GM12878 (cell line): ENCODE measurements around the gene PAM16. TPM values are rescaled to one million over a fixed set of nuclear protein-coding genes. Genes with fewer than 3 reads are reported as not detected.

Experiments used
- ATAC-seq: fragments of 200-7000 bp; cut with Tn5 transposase; 3 replicates; pipeline ENCODE4 v1.9.1; 2020; ENCODE audit warnings: mild to moderate bottlenecking, moderate library complexity
- BruUV-seq: library from RNA; stranded (reverse); fragments of 400-500 nt; replicated peaks from 2 replicates; lab custom pipeline; 2021; lab: Mats Ljungman, UMichigan
- CTCF ChIA-PET: fragments of 300-600 bp; sonication (Branson Sonifier 250); formaldehyde crosslinking; extraction: SDS; loops from one replicate; lab custom pipeline; 2021; ENCODE audit warnings: inconsistent platforms; lab: Yijun Ruan, JAX
- POLR2A ChIA-PET: fragments of 350-600 bp; formaldehyde crosslinking; extraction: SDS; loops from one replicate; lab custom pipeline; 2021; ENCODE audit warnings: inconsistent platforms; lab: Charles Lee
- RAD21 ChIA-PET: fragments of 300-600 bp; sonication (Branson Sonifier 250); formaldehyde crosslinking; loops from one replicate; lab custom pipeline; 2023; ENCODE audit warnings: antibody characterized with exemption; ENCODE audit not compliant: unreplicated experiment; lab: Charles Lee
- SMC1A ChIA-PET: fragments of 300-600 bp; sonication (Branson Sonifier 250); formaldehyde crosslinking; loops from one replicate; lab custom pipeline; 2023; ENCODE audit not compliant: unreplicated experiment, uncharacterized antibody; lab: Charles Lee
- DNase-seq: peaks from one replicate; pipeline ENCODE4 v3.0.0-alpha.2; 2011; ENCODE audit warnings: low read depth, low spot score
- FAIRE-seq: peaks from 3 replicates; lab custom pipeline; 2011; peaks lifted over from hg19 to GRCh38; lab: Jason Lieb, UNC
- H2AFZ ChIP-seq: 2 replicates; pipeline ENCODE4 v1.6.0; 2011; ENCODE audit warnings: low read depth, low read length, control low read depth; ENCODE audit not compliant: control insufficient read depth
- H3K27ac ChIP-seq: 2 replicates; pipeline ENCODE4 v1.5.1; 2011; ENCODE audit warnings: control low read depth; ENCODE audit not compliant: control insufficient read depth, insufficient read depth
- H3K27me3 ChIP-seq, 2 experiments: replicated peaks in 1 of 2; 2 replicates each; pipeline versions ENCODE4 v1.6.0 to v1.6.1; 2011; ENCODE audit warnings: low read length in 1 of 2; ENCODE audit not compliant: control insufficient read depth in 2 of 2, insufficient read depth in 2 of 2
- H3K36me3 ChIP-seq, 2 experiments: 2 replicates each; pipeline ENCODE4 v1.5.1; 2011; ENCODE audit warnings: low read length in 1 of 2; ENCODE audit not compliant: control insufficient read depth in 2 of 2, insufficient read depth in 2 of 2
- H3K4me1 ChIP-seq: 2 replicates; pipeline ENCODE4 v1.6.1; 2011; ENCODE audit warnings: mild to moderate bottlenecking, low read length, moderate library complexity, mixed read lengths; ENCODE audit not compliant: control insufficient read depth, insufficient read depth
- H3K4me2 ChIP-seq: 2 replicates; pipeline ENCODE4 v1.6.0; 2011; ENCODE audit warnings: control low read depth; ENCODE audit not compliant: control insufficient read depth, insufficient read depth
- H3K4me3 ChIP-seq: fragments of 200-600 bp; sonication (generic); 2 replicates; pipeline ENCODE4 v1.5.1; 2016
- H3K79me2 ChIP-seq: 2 replicates; pipeline ENCODE4 v1.6.0; 2011; ENCODE audit warnings: low read length; ENCODE audit not compliant: control insufficient read depth, insufficient read depth
- H3K9ac ChIP-seq: 2 replicates; pipeline ENCODE4 v1.8.0; 2011; ENCODE audit warnings: low read length, control low read depth, mixed read lengths; ENCODE audit not compliant: control insufficient read depth, insufficient read depth
- H3K9me3 ChIP-seq: replicated peaks from 3 replicates; pipeline ENCODE4 v1.5.1; 2011; ENCODE audit warnings: mild to moderate bottlenecking, low read length; ENCODE audit not compliant: control insufficient read depth, insufficient read depth
- H4K20me1 ChIP-seq: 2 replicates; pipeline ENCODE4 v1.6.0; 2011; ENCODE audit not compliant: control insufficient read depth, insufficient read depth
- CBFB ChIP-seq: IDR thresholded peaks from 2 replicates; pipeline ENCODE4 v1.6.1; 2016; ENCODE audit warnings: antibody characterized with exemption, low read depth
- CEBPB ChIP-seq, 2 experiments: fragments of 150-350 bp in 1 of 2; IDR thresholded peaks; 2 replicates each; pipeline ENCODE4 v1.6.1; 2012 to 2014; ENCODE audit warnings: low read depth in 2 of 2, low read length in 2 of 2, borderline replicate concordance in 1 of 2, inconsistent platforms in 1 of 2
- CHD2 ChIP-seq: IDR thresholded peaks from 2 replicates; pipeline ENCODE4 v1.6.1; 2011; ENCODE audit warnings: low read depth, low read length, improper control_type of control experiment, borderline replicate concordance
- CREB1 ChIP-seq: IDR thresholded peaks from 2 replicates; pipeline ENCODE4 v1.6.1; 2012; ENCODE audit warnings: low read depth, mild to moderate bottlenecking, inconsistent platforms
- KAT2A ChIP-seq: conservative IDR thresholded peaks from 2 replicates; pipeline ENCODE4 v1.6.1; 2011; ENCODE audit warnings: low read depth, low read length; ENCODE audit not compliant: control insufficient read depth
- KLF5 ChIP-seq: fragments of 450-650 bp; IDR thresholded peaks from 2 replicates; pipeline ENCODE4 v1.6.1; 2014; ENCODE audit warnings: mild to moderate bottlenecking; ENCODE audit not compliant: partially characterized antibody
- LARP7 ChIP-seq: fragments of 450-650 bp; IDR thresholded peaks from 2 replicates; pipeline ENCODE4 v1.6.1; 2017; ENCODE audit warnings: mild to moderate bottlenecking
- NFYA ChIP-seq: IDR thresholded peaks from 2 replicates; pipeline ENCODE4 v1.6.1; 2011; ENCODE audit warnings: low read depth, mild to moderate bottlenecking, low read length, improper control_type of control experiment, borderline replicate concordance
- POLR2AphosphoS5 ChIP-seq: IDR thresholded peaks from 2 replicates; pipeline ENCODE4 v1.6.1; 2011; ENCODE audit warnings: mild to moderate bottlenecking, low read length, inconsistent platforms
- RAD21 ChIP-seq: IDR thresholded peaks from 2 replicates; pipeline ENCODE4 v1.6.1; 2011; ENCODE audit warnings: mild to moderate bottlenecking, low read depth, low read length, moderate library complexity; ENCODE audit not compliant: insufficient read depth
- RB1 ChIP-seq: fragments of 450-650 bp; formaldehyde crosslinking; IDR thresholded peaks from 2 replicates; pipeline ENCODE4 v1.6.1; 2017; ENCODE audit warnings: mild to moderate bottlenecking, borderline replicate concordance
- SMAD5 ChIP-seq: IDR thresholded peaks from 2 replicates; pipeline ENCODE4 v1.6.1; 2016; ENCODE audit warnings: antibody characterized with exemption, low read depth
- SP1 ChIP-seq: IDR thresholded peaks from one replicate; pipeline ENCODE4 v1.6.1; 2011; ENCODE audit warnings: low read depth, low read length
- SUZ12 ChIP-seq: fragments of 200-600 bp; sonication (generic); IDR thresholded peaks from one replicate; pipeline ENCODE4 v1.6.1; 2018; ENCODE audit warnings: antibody characterized with exemption, mild to moderate bottlenecking; ENCODE audit not compliant: unreplicated experiment
- TCF12 ChIP-seq: IDR thresholded peaks from 2 replicates; pipeline ENCODE4 v1.6.1; 2011; ENCODE audit warnings: low read depth, mild to moderate bottlenecking, low read length
- WGBS: methylation state at CpG from one replicate; pipeline ENCODE4 v1.1.6; 2016; ENCODE audit warnings: low lambda C conversion rate; ENCODE audit not compliant: insufficient replicate concordance, insufficient coverage; ENCODE audit errors: missing lambda C conversion rate; 5-methylcytosine and 5-hydroxymethylcytosine counted together
- in situ Hi-C: fragments of 300-500 bp; cut with MboI; formaldehyde crosslinking; loops from 9 replicates; pipeline ENCODE4 v1.14.3; 2018; ENCODE audit warnings: mixed read lengths
- intact Hi-C: fragments of 100-400 bp; cut with micrococcal nuclease; formaldehyde crosslinking; loops from one replicate; pipeline ENCODE4 v1.14.2; 2022; ENCODE audit not compliant: unreplicated experiment
- polyA plus RNA-seq, 11 experiments: library from polyadenylated mRNA; depleted of rRNA in 4 of 11; unstranded in 6 of 11; stranded (reverse) in 5 of 11; fragments of >200 nt; fragmentation: Nextera tagmentation in 4 of 11; fragmentation: Illumina TruSeq in 1 of 11; extraction: Ambion mirVana in 4 of 11; extraction: Trizol in 1 of 11; gene quantifications; 1 replicate in 1 of 11; 2 replicates in 10 of 11; pipeline versions ENCODE4 v1.2.1 to v1.2.3, GENCODE V29; 2011 to 2016; ENCODE audit warnings: inconsistent platforms in 2 of 11, missing spikeins in 2 of 11, low read depth in 1 of 11
- total RNA-seq, 4 experiments: library from RNA; depleted of rRNA in 3 of 4; stranded (reverse); fragments of >200 nt in 3 of 4; fragmentation: Illumina TruSeq in 1 of 4; extraction: Trizol in 1 of 4; gene quantifications; 2 replicates each; pipeline versions ENCODE4 v1.2.1 to v1.2.3, GENCODE V29; 2013 to 2021
- TF ChIP-seq, protein P1 (sequence below): fragments of 450-650 bp; IDR thresholded peaks from 2 replicates; pipeline ENCODE4 v1.6.1; 2016; ENCODE audit warnings: mild to moderate bottlenecking, moderate library complexity, borderline replicate concordance
- TF ChIP-seq, protein P2 (sequence below): fragments of 450-650 bp; IDR thresholded peaks from 2 replicates; pipeline ENCODE4 v1.6.1; 2017; ENCODE audit warnings: antibody characterized with exemption, mild to moderate bottlenecking, moderate library complexity

The PAM16 gene
- total and polyA plus RNA-seq, 10 of the 15 experiments (the other 5 are each of a cell fraction or from before 2014, with no cell fraction given) = 18.5 to 94.3 (median 51.5) TPM

DNA sequence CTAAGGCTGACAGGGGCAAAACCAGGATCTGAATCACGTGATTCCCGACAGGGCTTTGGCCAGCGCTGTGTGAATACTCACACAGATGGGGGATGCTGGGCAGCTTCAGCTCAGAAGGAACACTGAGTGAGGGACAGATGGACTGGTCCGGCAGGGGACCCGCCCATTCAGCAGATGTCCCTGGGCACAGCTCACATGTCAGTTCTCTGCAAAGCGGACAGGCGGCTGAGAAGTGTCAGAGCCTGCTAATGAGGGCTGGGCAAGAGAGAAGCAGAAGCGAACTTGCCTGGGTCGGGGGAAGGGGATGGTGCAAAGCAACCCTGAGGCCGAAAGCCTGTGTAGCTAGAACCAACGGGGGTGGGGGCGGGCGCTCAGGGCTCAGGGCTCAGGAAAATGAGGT lies 47.1 kb downstream of the PAM16 start:
- ChIA-PET POLR2A (interaction anchor here (0.6 to 0.7 kb wide), 2 partner anchors 174 kb away, joined by 3 to 5 read pairs; no protein-coding TSS in a partner anchor), CTCF (interaction anchor here (0.7 to 1.3 kb wide), 4 partner anchors 22 to 90 kb away, joined by 3 to 6 read pairs (median 3); no protein-coding TSS in a partner anchor), RAD21 (no interaction called here), SMC1A (no interaction called here)
- Histone ChIP-seq H4K20me1 (no peaks in the 10 kb centered on the region), H3K4me3 (no peak overlapping the region), H3K36me3 (peaks cover 2 to 14% of the 10 kb centered on the region in 2 experiments; a peak in 2 of 4 replicates), H2AFZ (no peak overlapping the region), H3K4me2 (0 out of 2 replicates have a peak overlapping the region, but pooled peaks have one; percentile 33), H3K79me2 (peaks cover 24% of the 10 kb centered on the region), H3K27ac (no peak overlapping the region), H3K9me3 (no peaks in the 10 kb centered on the region), H3K27me3 (no peaks in the 10 kb centered on the region), H3K4me1 (peaks cover 13% of the 10 kb centered on the region), H3K9ac (no peak overlapping the region)
- ATAC-seq = no peak
- in situ Hi-C loops (no loop called here), intact Hi-C loops (no loop called here)
- BruUV-seq = no TSS peak
- no peak for DNase-seq
- 95% methylated on average over 13 of the region's 13 CpGs for WGBS
- no peak for FAIRE-seq
- TF ChIP-seq, protein P1, sequence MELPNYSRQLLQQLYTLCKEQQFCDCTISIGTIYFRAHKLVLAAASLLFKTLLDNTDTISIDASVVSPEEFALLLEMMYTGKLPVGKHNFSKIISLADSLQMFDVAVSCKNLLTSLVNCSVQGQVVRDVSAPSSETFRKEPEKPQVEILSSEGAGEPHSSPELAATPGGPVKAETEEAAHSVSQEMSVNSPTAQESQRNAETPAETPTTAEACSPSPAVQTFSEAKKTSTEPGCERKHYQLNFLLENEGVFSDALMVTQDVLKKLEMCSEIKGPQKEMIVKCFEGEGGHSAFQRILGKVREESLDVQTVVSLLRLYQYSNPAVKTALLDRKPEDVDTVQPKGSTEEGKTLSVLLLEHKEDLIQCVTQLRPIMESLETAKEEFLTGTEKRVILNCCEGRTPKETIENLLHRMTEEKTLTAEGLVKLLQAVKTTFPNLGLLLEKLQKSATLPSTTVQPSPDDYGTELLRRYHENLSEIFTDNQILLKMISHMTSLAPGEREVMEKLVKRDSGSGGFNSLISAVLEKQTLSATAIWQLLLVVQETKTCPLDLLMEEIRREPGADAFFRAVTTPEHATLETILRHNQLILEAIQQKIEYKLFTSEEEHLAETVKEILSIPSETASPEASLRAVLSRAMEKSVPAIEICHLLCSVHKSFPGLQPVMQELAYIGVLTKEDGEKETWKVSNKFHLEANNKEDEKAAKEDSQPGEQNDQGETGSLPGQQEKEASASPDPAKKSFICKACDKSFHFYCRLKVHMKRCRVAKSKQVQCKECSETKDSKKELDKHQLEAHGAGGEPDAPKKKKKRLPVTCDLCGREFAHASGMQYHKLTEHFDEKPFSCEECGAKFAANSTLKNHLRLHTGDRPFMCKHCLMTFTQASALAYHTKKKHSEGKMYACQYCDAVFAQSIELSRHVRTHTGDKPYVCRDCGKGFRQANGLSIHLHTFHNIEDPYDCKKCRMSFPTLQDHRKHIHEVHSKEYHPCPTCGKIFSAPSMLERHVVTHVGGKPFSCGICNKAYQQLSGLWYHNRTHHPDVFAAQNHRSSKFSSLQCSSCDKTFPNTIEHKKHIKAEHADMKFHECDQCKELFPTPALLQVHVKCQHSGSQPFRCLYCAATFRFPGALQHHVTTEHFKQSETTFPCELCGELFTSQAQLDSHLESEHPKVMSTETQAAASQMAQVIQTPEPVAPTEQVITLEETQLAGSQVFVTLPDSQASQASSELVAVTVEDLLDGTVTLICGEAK = no peak
- TF ChIP-seq SP1 = no peak
- no peak for TF ChIP-seq TCF12
- TF ChIP-seq RAD21 = no peak
- no peak for TF ChIP-seq CHD2
- no peak for TF ChIP-seq SUZ12
- no peak for TF ChIP-seq POLR2AphosphoS5
- no peak for TF ChIP-seq NFYA
- no peak for TF ChIP-seq CBFB
- TF ChIP-seq CEBPB (IDR thresholded peaks at IDR 0.05; ENCODE audit: borderline replicate concordance in 1 of 2, low read depth in 2 of 2, low read length in 2 of 2) = no peak
- no peak for TF ChIP-seq SMAD5
- no peak for TF ChIP-seq KLF5
- no peak for TF ChIP-seq CREB1
- no peak for TF ChIP-seq KAT2A
- TF ChIP-seq, protein P2, sequence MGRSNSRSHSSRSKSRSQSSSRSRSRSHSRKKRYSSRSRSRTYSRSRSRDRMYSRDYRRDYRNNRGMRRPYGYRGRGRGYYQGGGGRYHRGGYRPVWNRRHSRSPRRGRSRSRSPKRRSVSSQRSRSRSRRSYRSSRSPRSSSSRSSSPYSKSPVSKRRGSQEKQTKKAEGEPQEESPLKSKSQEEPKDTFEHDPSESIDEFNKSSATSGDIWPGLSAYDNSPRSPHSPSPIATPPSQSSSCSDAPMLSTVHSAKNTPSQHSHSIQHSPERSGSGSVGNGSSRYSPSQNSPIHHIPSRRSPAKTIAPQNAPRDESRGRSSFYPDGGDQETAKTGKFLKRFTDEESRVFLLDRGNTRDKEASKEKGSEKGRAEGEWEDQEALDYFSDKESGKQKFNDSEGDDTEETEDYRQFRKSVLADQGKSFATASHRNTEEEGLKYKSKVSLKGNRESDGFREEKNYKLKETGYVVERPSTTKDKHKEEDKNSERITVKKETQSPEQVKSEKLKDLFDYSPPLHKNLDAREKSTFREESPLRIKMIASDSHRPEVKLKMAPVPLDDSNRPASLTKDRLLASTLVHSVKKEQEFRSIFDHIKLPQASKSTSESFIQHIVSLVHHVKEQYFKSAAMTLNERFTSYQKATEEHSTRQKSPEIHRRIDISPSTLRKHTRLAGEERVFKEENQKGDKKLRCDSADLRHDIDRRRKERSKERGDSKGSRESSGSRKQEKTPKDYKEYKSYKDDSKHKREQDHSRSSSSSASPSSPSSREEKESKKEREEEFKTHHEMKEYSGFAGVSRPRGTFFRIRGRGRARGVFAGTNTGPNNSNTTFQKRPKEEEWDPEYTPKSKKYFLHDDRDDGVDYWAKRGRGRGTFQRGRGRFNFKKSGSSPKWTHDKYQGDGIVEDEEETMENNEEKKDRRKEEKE = no peak
- no peak for TF ChIP-seq LARP7
- TF ChIP-seq RB1 = no peak
